Activated CD8-positive, alpha-beta memory T cell treated with anti-CD3 and anti-CD28 coated beads, Interleukin-2, amount 10 ng/mL, durations not matched to agents 7 days and 5 days (primary cell): ENCODE measurements around the gene RSL24D1. TPM values are rescaled to one million over a fixed set of nuclear protein-coding genes. Genes with fewer than 3 reads are reported as not detected.
"Not testable (repeated sequence)": the region's sequence is repeated elsewhere in the genome, so short reads cannot be mapped to it uniquely, and the experiment has no call there.

ENCODE experiments used
- ATAC-seq: fragments of 150-1000 bp; cut with Tn5 transposase; one replicate; pipeline ENCODE4 v1.10.0; 2021; ENCODE audit warnings: moderate library complexity
- CTCF ChIA-PET: fragments of 350-600 bp; sonication (Branson Sonifier 250); formaldehyde crosslinking; loops from one replicate; lab custom pipeline; 2021; ENCODE audit warnings: antibody characterized with exemption; lab: Charles Lee
- DNase-seq: peaks from one replicate; pipeline ENCODE4 v3.0.0-alpha.2; 2020
- H3K27ac Mint-ChIP-seq: one replicate; pipeline ENCODE4 v1.8.0; 2021; ENCODE audit warnings: mild to moderate bottlenecking, mixed read lengths
- H3K27me3 Mint-ChIP-seq: one replicate; pipeline ENCODE4 v1.8.0; 2021; ENCODE audit warnings: mixed read lengths
- H3K36me3 Mint-ChIP-seq: one replicate; pipeline ENCODE4 v1.8.0; 2021; ENCODE audit warnings: mild to moderate bottlenecking, mixed read lengths
- H3K4me1 Mint-ChIP-seq: one replicate; pipeline ENCODE4 v1.8.0; 2021; ENCODE audit warnings: mixed read lengths
- H3K4me3 Mint-ChIP-seq: one replicate; pipeline ENCODE4 v1.8.0; 2021; ENCODE audit warnings: mild to moderate bottlenecking, moderate library complexity, mixed read lengths
- H3K9me3 Mint-ChIP-seq: one replicate; pipeline ENCODE4 v1.8.0; 2022; ENCODE audit warnings: low read depth, mixed read lengths
- total RNA-seq, 2 experiments: library from RNA; stranded (reverse); gene quantifications; one replicate each; pipeline ENCODE4 v1.2.3, GENCODE V29; 2021

The RSL24D1 gene
- total RNA-seq, 2 experiments from 2014 or later: 79.1 to 94.2 TPM

- H3K27me3 Mint-ChIP-seq: no peaks in the 10 kb centered on the region
- peaks cover 3% of the 10 kb centered on the region for H3K9me3 Mint-ChIP-seq
- H3K36me3 Mint-ChIP-seq: peaks cover 36% of the 10 kb centered on the region
- no peak overlapping the region for H3K4me3 Mint-ChIP-seq
- no peak overlapping the region for H3K27ac Mint-ChIP-seq
- ATAC-seq (no peak), DNase-seq (no peak)
- CTCF ChIA-PET: interaction anchor here (0.7 to 3.2 kb wide), 8 partner anchors 17 to 238 kb away, joined by 3 to 14 read pairs (median 6); no protein-coding TSS in a partner anchor
- peaks cover 16% of the 10 kb centered on the region for H3K4me1 Mint-ChIP-seq
These were observed 593 bp upstream of the RSL24D1 start for GRCh38 chr15:55197362-55197705.

GRCh38 chr15:55195996-55196395, 745 bp downstream of the RSL24D1 start:
- ATAC-seq (no peak), DNase-seq (no peak)
- H3K27ac Mint-ChIP-seq: no peak overlapping the region
- CTCF ChIA-PET: interaction anchor here (1.8 to 3.2 kb wide), 2 partner anchors 22 to 27 kb away, joined by 6 to 14 read pairs; no protein-coding TSS in a partner anchor
- H3K9me3 Mint-ChIP-seq: peaks cover 3% of the 10 kb centered on the region
- H3K4me3 Mint-ChIP-seq: no peak overlapping the region
- no peaks in the 10 kb centered on the region for H3K27me3 Mint-ChIP-seq
- peaks cover 28% of the 10 kb centered on the region for H3K4me1 Mint-ChIP-seq
- H3K36me3 Mint-ChIP-seq: peaks cover 38% of the 10 kb centered on the region

GRCh38 chr15:55194256-55194655, 2.5 kb downstream of the RSL24D1 start:
- Mint-ChIP-seq H3K27me3 (no peaks in the 10 kb centered on the region), H3K4me3 (no peak overlapping the region), H3K27ac (no peak overlapping the region), H3K4me1 (peaks cover 30% of the 10 kb centered on the region), H3K36me3 (peaks cover 41% of the 10 kb centered on the region), H3K9me3 (peaks cover 1% of the 10 kb centered on the region)
- CTCF ChIA-PET: no interaction called here
- ATAC-seq: no peak
- DNase-seq: no peak

- CTCF ChIA-PET: no interaction called here
- ATAC-seq: no peak
- Mint-ChIP-seq H3K9me3 (no peaks in the 10 kb centered on the region), H3K27ac (no peak overlapping the region), H3K4me1 (peaks cover 26% of the 10 kb centered on the region), H3K27me3 (no peaks in the 10 kb centered on the region), H3K4me3 (no peak overlapping the region), H3K36me3 (peaks cover 64% of the 10 kb centered on the region)
- DNase-seq: no peak
These were observed 10.4 kb downstream of the RSL24D1 start for GRCh38 chr15:55186331-55186730.

GRCh38 chr15:55183679-55184078, 13.1 kb downstream of the RSL24D1 start:
- H3K27ac Mint-ChIP-seq: no peak overlapping the region
- H3K4me1 Mint-ChIP-seq: peaks cover 18% of the 10 kb centered on the region
- CTCF ChIA-PET: interaction anchor here (1.4 kb wide), 1 partner anchor 17 kb away, joined by 3 read pairs; no protein-coding TSS in a partner anchor
- peaks cover 52% of the 10 kb centered on the region for H3K36me3 Mint-ChIP-seq
- H3K9me3 Mint-ChIP-seq: no peaks in the 10 kb centered on the region
- ATAC-seq: no peak
- H3K4me3 Mint-ChIP-seq: no peak overlapping the region
- DNase-seq: no peak
- H3K27me3 Mint-ChIP-seq: no peaks in the 10 kb centered on the region

GRCh38 chr15:55179141-55179540, 17.6 kb downstream of the RSL24D1 start:
- Mint-ChIP-seq H3K27ac (no peak overlapping the region), H3K4me3 (no peak overlapping the region), H3K27me3 (no peaks in the 10 kb centered on the region), H3K4me1 (peaks cover 4% of the 10 kb centered on the region), H3K36me3 (peaks cover 24% of the 10 kb centered on the region), H3K9me3 (no peaks in the 10 kb centered on the region)
- CTCF ChIA-PET: interaction anchor here (1.9 kb wide), 1 partner anchor 11 kb away, joined by 9 read pairs; no protein-coding TSS in a partner anchor
- ATAC-seq (no peak), DNase-seq (no peak)

GRCh38 chr15:55170361-55170760, 26.4 kb downstream of the RSL24D1 start:
- ATAC-seq: no peak
- peaks cover 1% of the 10 kb centered on the region for H3K4me1 Mint-ChIP-seq
- CTCF ChIA-PET: no interaction called here

GRCh38 chr15:55168350-55168974, 28.3 kb downstream of the RSL24D1 start:
- Mint-ChIP-seq H3K9me3 (no peaks in the 10 kb centered on the region), H3K4me1 (peaks cover 1% of the 10 kb centered on the region), H3K4me3 (no peak overlapping the region), H3K36me3 (no peaks in the 10 kb centered on the region), H3K27ac (no peak overlapping the region), H3K27me3 (no peaks in the 10 kb centered on the region)
- ATAC-seq: peak; percentile 76
- DNase-seq: peak; percentile 67
- CTCF ChIA-PET: interaction anchor here (1.0 to 1.8 kb wide), 7 partner anchors 8 to 1205 kb away, joined by 3 to 9 read pairs (median 4); partner anchors contain the start of gene RSL24D1

More at GRCh38 chr15:55170361-55170760, 26.4 kb downstream of the RSL24D1 start:
- H3K4me3 Mint-ChIP-seq: no peak overlapping the region
- no peaks in the 10 kb centered on the region for H3K27me3 Mint-ChIP-seq
- H3K9me3 Mint-ChIP-seq: no peaks in the 10 kb centered on the region
- DNase-seq: no peak
- H3K36me3 Mint-ChIP-seq: no peaks in the 10 kb centered on the region
- H3K27ac Mint-ChIP-seq: no peak overlapping the region

GRCh38 chr15:55164284-55164683, 32.5 kb downstream of the RSL24D1 start:
- H3K36me3 Mint-ChIP-seq: no peaks in the 10 kb centered on the region
- CTCF ChIA-PET: no interaction called here
- no peak for DNase-seq

GRCh38 chr15:55151631-55152030, 45.1 kb downstream of the RSL24D1 start:
- Mint-ChIP-seq H3K27me3 (no peaks in the 10 kb centered on the region), H3K36me3 (no peaks in the 10 kb centered on the region), H3K9me3 (no peaks in the 10 kb centered on the region), H3K4me1 (no peaks in the 10 kb centered on the region), H3K27ac (no peak overlapping the region), H3K4me3 (no peak overlapping the region)
- CTCF ChIA-PET: no interaction called here
- no peak for ATAC-seq
- no peak for DNase-seq

More at GRCh38 chr15:55164284-55164683, 32.5 kb downstream of the RSL24D1 start:
- H3K27ac Mint-ChIP-seq: no peak overlapping the region
- H3K4me3 Mint-ChIP-seq: no peak overlapping the region
- no peaks in the 10 kb centered on the region for H3K9me3 Mint-ChIP-seq
- peaks cover 1% of the 10 kb centered on the region for H3K4me1 Mint-ChIP-seq
- no peaks in the 10 kb centered on the region for H3K27me3 Mint-ChIP-seq
- ATAC-seq: no peak

GRCh38 chr15:55143132-55143531, 53.6 kb downstream of the RSL24D1 start:
- H3K36me3 Mint-ChIP-seq, H3K27me3 Mint-ChIP-seq, H3K4me1 Mint-ChIP-seq, DNase-seq, CTCF ChIA-PET, H3K27ac Mint-ChIP-seq, H3K9me3 Mint-ChIP-seq, ATAC-seq, H3K4me3 Mint-ChIP-seq: not testable (repeated sequence)

- CTCF ChIA-PET: interaction anchor here (1.0 kb wide), 1 partner anchor 17 kb away, joined by 3 read pairs; no protein-coding TSS in a partner anchor
- peaks cover 2% of the 10 kb centered on the region for H3K36me3 Mint-ChIP-seq
- peaks cover 10% of the 10 kb centered on the region for H3K9me3 Mint-ChIP-seq
- H3K27me3 Mint-ChIP-seq: peaks cover 10% of the 10 kb centered on the region
- DNase-seq (no peak), ATAC-seq (no peak)
- H3K4me3 Mint-ChIP-seq: no peak overlapping the region
- H3K27ac Mint-ChIP-seq: no peak overlapping the region
- no peaks in the 10 kb centered on the region for H3K4me1 Mint-ChIP-seq
These were observed 62.8 kb downstream of the RSL24D1 start for GRCh38 chr15:55133972-55134371.

GRCh38 chr15:55132672-55133071, 64.1 kb downstream of the RSL24D1 start:
- Mint-ChIP-seq H3K4me3 (no peak overlapping the region), H3K36me3 (peaks cover 2% of the 10 kb centered on the region), H3K9me3 (peaks cover 10% of the 10 kb centered on the region), H3K4me1 (no peaks in the 10 kb centered on the region), H3K27ac (no peak overlapping the region), H3K27me3 (peaks cover 12% of the 10 kb centered on the region)
- CTCF ChIA-PET: no interaction called here
- ATAC-seq (no peak), DNase-seq (no peak)
